Mucosa of rectum (tissue), 2 donors: ENCODE results near the gene TNFRSF19.

ENCODE experiments used
- H3K27ac ChIP-seq, 2 donors: one replicate each; pipeline ENCODE4 v1.7.0; 2013; ENCODE audit warnings: inconsistent platforms in 2 of 2, low read depth in 2 of 2, low read length in 2 of 2
- H3K27me3 ChIP-seq, 2 donors: one replicate each; pipeline ENCODE4 v1.7.0; 2013; ENCODE audit warnings: low read length in 2 of 2; ENCODE audit not compliant: control insufficient read depth in 2 of 2, insufficient read depth in 2 of 2
- H3K36me3 ChIP-seq, 2 donors: one replicate each; pipeline ENCODE4 v1.7.0; 2013; ENCODE audit warnings: low read length in 2 of 2; ENCODE audit not compliant: control insufficient read depth in 2 of 2, insufficient read depth in 2 of 2
- H3K4me1 ChIP-seq, 2 donors: one replicate each; pipeline ENCODE4 v1.7.0; 2013; ENCODE audit warnings: low read length in 2 of 2, mild to moderate bottlenecking in 1 of 2; ENCODE audit not compliant: control insufficient read depth in 2 of 2, insufficient read depth in 2 of 2
- H3K4me3 ChIP-seq, 2 donors: one replicate each; pipeline ENCODE4 v1.7.0; 2013; ENCODE audit warnings: low read length in 2 of 2
- H3K9ac ChIP-seq, 2 donors: one replicate each; pipeline ENCODE4 v1.7.0; 2013; ENCODE audit warnings: low read length in 2 of 2, low read depth in 1 of 2, mild to moderate bottlenecking in 1 of 2
- H3K9me3 ChIP-seq, 2 donors: one replicate each; pipeline ENCODE4 v1.7.0; 2013; ENCODE audit warnings: low read length in 2 of 2; ENCODE audit not compliant: control insufficient read depth in 2 of 2
- donor health status: healthy.
- donor health status: Normal muscosa, but diverticular disease.

The TNFRSF19 gene

DNA sequence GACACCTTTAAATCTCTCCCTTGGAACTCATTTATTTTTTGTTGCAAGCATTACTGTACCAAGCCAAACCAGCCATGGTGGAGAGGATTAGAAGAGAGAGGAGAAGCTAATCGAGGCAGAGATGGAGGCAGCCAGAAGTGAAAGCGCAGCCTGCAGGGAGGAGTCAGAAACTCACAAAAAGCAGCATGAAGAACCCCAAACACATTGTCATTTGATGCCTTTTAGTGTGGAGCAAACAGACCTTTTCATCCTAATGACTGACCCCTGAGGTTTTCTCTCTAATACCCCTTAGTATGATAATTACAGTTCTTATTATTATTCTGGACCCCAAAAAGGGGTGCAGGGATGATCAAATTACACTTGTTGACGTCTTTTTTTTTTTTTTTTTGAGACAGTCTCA, 62.5 kb downstream of the TNFRSF19 start:
- H3K27me3 ChIP-seq = no peaks in the 10 kb centered on the region
- no peaks in the 10 kb centered on the region for H3K36me3 ChIP-seq
- no peaks in the 10 kb centered on the region for H3K9me3 ChIP-seq
- no peak overlapping the region for H3K9ac ChIP-seq
- H3K4me3 ChIP-seq = no peak overlapping the region
- H3K4me1 ChIP-seq = no peaks in the 10 kb centered on the region
- H3K27ac ChIP-seq = no peak overlapping the region

DNA sequence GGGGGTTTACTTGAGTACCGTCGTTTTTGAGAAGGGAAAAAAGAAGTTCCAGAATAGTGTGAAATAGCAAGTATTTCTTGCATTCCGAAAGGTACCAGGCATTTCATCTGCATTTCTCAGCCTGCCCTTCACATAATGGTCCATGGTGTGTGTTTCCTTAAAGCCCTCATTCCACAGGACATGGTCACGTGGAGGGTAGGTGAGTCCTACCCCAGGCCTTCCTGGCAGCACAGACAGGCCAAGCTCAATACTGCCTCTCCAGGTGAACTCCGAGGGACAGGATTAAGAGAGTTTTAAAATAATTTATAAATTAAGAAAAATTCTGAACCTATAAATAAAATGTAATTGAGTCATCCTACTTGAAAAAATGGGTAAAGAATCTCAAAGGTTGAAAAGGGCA, 64.7 kb downstream of the TNFRSF19 start:
- no peaks in the 10 kb centered on the region for H3K9me3 ChIP-seq
- H3K4me1 ChIP-seq = no peaks in the 10 kb centered on the region
- no peak overlapping the region for H3K4me3 ChIP-seq
- no peak overlapping the region for H3K9ac ChIP-seq
- no peak overlapping the region for H3K27ac ChIP-seq
- H3K27me3 ChIP-seq = no peaks in the 10 kb centered on the region
- no peaks in the 10 kb centered on the region for H3K36me3 ChIP-seq

GRCh38 chr13:23636360-23636759, 66.1 kb downstream of the TNFRSF19 start:
- Histone ChIP-seq H3K27ac (no peak overlapping the region), H3K4me3 (no peak overlapping the region), H3K9me3 (no peaks in the 10 kb centered on the region)

DNA sequence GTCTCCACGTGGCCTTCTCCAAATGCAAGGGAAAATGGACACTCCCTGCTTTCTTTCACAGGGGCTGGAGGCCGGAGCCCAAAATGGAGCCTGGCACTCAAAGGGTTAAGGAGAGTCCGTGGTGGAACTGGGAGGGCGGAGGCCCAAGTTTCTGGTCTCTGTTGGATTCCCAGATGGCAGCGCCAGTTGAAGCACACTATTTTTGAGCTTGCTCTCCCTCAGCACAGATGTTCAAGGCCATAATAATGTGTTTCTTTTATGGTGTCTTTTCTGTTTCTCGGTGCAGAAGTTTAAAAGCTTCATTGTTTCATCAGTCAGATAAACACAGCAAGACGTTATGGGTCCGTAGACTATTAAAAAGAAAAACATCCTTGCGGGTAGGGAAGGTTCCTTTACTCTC, 67.6 kb downstream of the TNFRSF19 start:
- Histone ChIP-seq H3K27ac (no peak overlapping the region), H3K4me3 (no peak overlapping the region), H3K9ac (no peak overlapping the region), H3K9me3 (no peaks in the 10 kb centered on the region), H3K27me3 (no peaks in the 10 kb centered on the region), H3K4me1 (no peaks in the 10 kb centered on the region), H3K36me3 (no peaks in the 10 kb centered on the region)

More at GRCh38 chr13:23636360-23636759, 66.1 kb downstream of the TNFRSF19 start:
- Histone ChIP-seq H3K36me3 (no peaks in the 10 kb centered on the region), H3K27me3 (no peaks in the 10 kb centered on the region), H3K4me1 (no peaks in the 10 kb centered on the region), H3K9ac (no peak overlapping the region)

- Histone ChIP-seq H3K4me3 (no peak overlapping the region), H3K27ac (no peak overlapping the region), H3K36me3 (no peaks in the 10 kb centered on the region), H3K9ac (no peak overlapping the region), H3K4me1 (no peaks in the 10 kb centered on the region), H3K27me3 (no peaks in the 10 kb centered on the region), H3K9me3 (no peaks in the 10 kb centered on the region)
Observed at GRCh38 chr13:23639674-23640073, 69.5 kb downstream of the TNFRSF19 start.

GRCh38 chr13:23642110-23642509, 71.9 kb downstream of the TNFRSF19 start:
- H3K9me3 ChIP-seq = no peaks in the 10 kb centered on the region
- H3K27ac ChIP-seq = no peak overlapping the region
- H3K27me3 ChIP-seq = no peaks in the 10 kb centered on the region
- no peak overlapping the region for H3K9ac ChIP-seq
- no peaks in the 10 kb centered on the region for H3K4me1 ChIP-seq
- H3K36me3 ChIP-seq = no peaks in the 10 kb centered on the region
- H3K4me3 ChIP-seq = no peak overlapping the region

- H3K4me1 ChIP-seq = no peaks in the 10 kb centered on the region
- no peaks in the 10 kb centered on the region for H3K9me3 ChIP-seq
- H3K27ac ChIP-seq = no peak overlapping the region
- no peaks in the 10 kb centered on the region for H3K27me3 ChIP-seq
- H3K36me3 ChIP-seq = no peaks in the 10 kb centered on the region
- H3K4me3 ChIP-seq = no peak overlapping the region
- no peak overlapping the region for H3K9ac ChIP-seq
Observed at GRCh38 chr13:23643338-23644125, 73.3 kb downstream of the TNFRSF19 start.

DNA sequence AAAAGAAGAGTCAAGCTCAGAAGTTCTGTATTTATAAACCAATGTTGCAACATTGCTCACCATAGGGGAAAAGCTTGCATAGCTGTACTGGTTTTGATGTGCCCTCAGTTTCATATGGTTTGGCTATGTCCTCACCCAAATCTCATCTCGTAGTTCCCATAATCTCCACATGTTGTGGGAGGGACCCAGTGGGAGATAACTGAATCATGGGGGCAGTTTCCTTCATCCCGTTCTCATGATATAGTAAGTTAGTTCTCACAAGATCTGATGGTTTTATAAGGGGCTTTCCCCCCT, 73.9 kb downstream of the TNFRSF19 start:
- no peak overlapping the region for H3K4me3 ChIP-seq
- H3K4me1 ChIP-seq = no peaks in the 10 kb centered on the region
- no peak overlapping the region for H3K27ac ChIP-seq

GRCh38 chr13:23644527-23645138, 74.4 kb downstream of the TNFRSF19 start:
- no peaks in the 10 kb centered on the region for H3K27me3 ChIP-seq
- H3K9ac ChIP-seq = no peak overlapping the region
- no peak overlapping the region for H3K27ac ChIP-seq
- H3K9me3 ChIP-seq = no peaks in the 10 kb centered on the region
- no peaks in the 10 kb centered on the region for H3K36me3 ChIP-seq
- H3K4me3 ChIP-seq = no peak overlapping the region
- no peaks in the 10 kb centered on the region for H3K4me1 ChIP-seq

More for the DNA sequence above, 73.9 kb downstream of the TNFRSF19 start:
- Histone ChIP-seq H3K27me3 (no peaks in the 10 kb centered on the region), H3K9me3 (no peaks in the 10 kb centered on the region), H3K36me3 (no peaks in the 10 kb centered on the region), H3K9ac (no peak overlapping the region)

- no peaks in the 10 kb centered on the region for H3K4me1 ChIP-seq
- H3K36me3 ChIP-seq = no peaks in the 10 kb centered on the region
- no peak overlapping the region for H3K9ac ChIP-seq
- no peak overlapping the region for H3K4me3 ChIP-seq
- H3K27ac ChIP-seq = no peak overlapping the region
- H3K27me3 ChIP-seq = no peaks in the 10 kb centered on the region
- no peaks in the 10 kb centered on the region for H3K9me3 ChIP-seq
Observed at GRCh38 chr13:23645851-23646250, 75.6 kb downstream of the TNFRSF19 start.
